Spleen (tissue), 11 donors: ENCODE results near the gene GSG1L2. TPM values are rescaled to one million over a fixed set of nuclear protein-coding genes. Genes with fewer than 3 reads are reported as not detected.

Experiments
- DNase-seq: peaks from one replicate; pipeline ENCODE4 v3.0.0-alpha.2; 2020
- H3K27ac ChIP-seq, 8 donors: fragments of 200-600 bp; sonication (generic) in 7 of 8; 1 replicate in 4 of 8; 2 replicates in 4 of 8; pipeline versions ENCODE4 v1.5.0 to v1.8.0; 2016 to 2021; ENCODE audit warnings: inconsistent platforms in 4 of 8, mild to moderate bottlenecking in 4 of 8, moderate library complexity in 1 of 8
- H3K27me3 ChIP-seq, 7 donors: fragments of 200-600 bp; sonication (generic) in 6 of 7; replicated peaks in 1 of 7; 1 replicate in 4 of 7; 2 replicates in 3 of 7; pipeline versions ENCODE4 v1.5.0 to v1.8.0; 2016 to 2021; ENCODE audit warnings: inconsistent platforms in 3 of 7, mild to moderate bottlenecking in 1 of 7
- H3K36me3 ChIP-seq, 6 donors: fragments of 200-600 bp; sonication (generic) in 5 of 6; 1 replicate in 4 of 6; 2 replicates in 2 of 6; pipeline versions ENCODE4 v1.5.0 to v1.8.0; 2016 to 2021; ENCODE audit warnings: inconsistent platforms in 2 of 6
- H3K4me1 ChIP-seq, 6 donors: fragments of 200-600 bp; sonication (generic) in 5 of 6; 1 replicate in 3 of 6; 2 replicates in 3 of 6; pipeline versions ENCODE4 v1.5.0 to v1.8.0; 2016 to 2021; ENCODE audit warnings: inconsistent platforms in 3 of 6
- H3K4me3 ChIP-seq, 8 donors: fragments of 200-600 bp; sonication (generic) in 7 of 8; 1 replicate in 4 of 8; 2 replicates in 4 of 8; pipeline versions ENCODE4 v1.5.0 to v1.8.0; 2016 to 2021; ENCODE audit warnings: inconsistent platforms in 4 of 8, mild to moderate bottlenecking in 4 of 8, moderate library complexity in 2 of 8
- H3K9me3 ChIP-seq, 8 donors: fragments of 200-600 bp; sonication (generic) in 7 of 8; 1 replicate in 4 of 8; 2 replicates in 4 of 8; pipeline versions ENCODE4 v1.5.0 to v1.8.0; 2016 to 2021; ENCODE audit warnings: inconsistent platforms in 4 of 8
- CTCF ChIP-seq, 11 experiments: fragments of 200-600 bp in 7 of 11; fragments of 450-650 bp in 4 of 11; sonication (generic) in 4 of 11; IDR thresholded peaks in 8 of 11; conservative IDR thresholded peaks in 3 of 11; 1 replicate in 7 of 11; 2 replicates in 4 of 11; pipeline versions ENCODE4 v1.4.0 to v1.8.0; 2016 to 2021; ENCODE audit warnings: antibody characterized with exemption in 11 of 11, inconsistent platforms in 4 of 11, mild to moderate bottlenecking in 1 of 11
- POLR2A ChIP-seq, 3 donors: fragments of 450-650 bp; IDR thresholded peaks; one replicate each; pipeline ENCODE4 v1.5.1; 2017; ENCODE audit warnings: antibody characterized with exemption in 3 of 3, mild to moderate bottlenecking in 1 of 3
- POLR2AphosphoS5 ChIP-seq, 3 donors: sonication (generic); formaldehyde crosslinking; IDR thresholded peaks; one replicate each; pipeline ENCODE4 v1.5.1; 2017; ENCODE audit warnings: antibody characterized with exemption in 3 of 3
- WGBS, 5 donors: extraction: QIAGEN DNeasy Blood & Tissue Kit in 3 of 5; methylation state at CpG; one replicate each; pipeline versions ENCODE4 v1.1.5 to v1.1.7; 2013 to 2018; 5-methylcytosine and 5-hydroxymethylcytosine counted together
- intact Hi-C: fragments of 100-400 bp; cut with DNase I; formaldehyde crosslinking; loops from one replicate; pipeline ENCODE4 v1.15.0; 2023; ENCODE audit warnings: low total_unique reads
- polyA plus RNA-seq, 3 donors: library from polyadenylated mRNA; stranded (reverse); fragments of 200-250 nt; gene quantifications; one replicate each; pipeline ENCODE4 v1.2.1, GENCODE V29; 2013
- total RNA-seq, 7 donors: library from RNA; depleted of rRNA in 3 of 7; stranded (reverse); fragments of >200 nt in 3 of 7; fragmentation: NEBNext Ultra II Directional in 4 of 7; extraction: Animal tissue kit (Norgen Biotek cat#: 25700) in 4 of 7; gene quantifications; one replicate each; pipeline versions ENCODE4 v1.1.0 to v1.2.1, GENCODE V29; 2016 to 2021
- donor health status: healthy with polysubstance abuse.
- donor health status: DM: no; HTN: no; CAD: no; lungs with moderate emphysema.
- donor health status: DM: no; HTN: no; CAD: no.
- donor health status: Bipolar disorder and iron deficiency.
- donor health status: healthy.
- donor health status: DM: no; HTN: no; CAD: no.
- donor health status: DM: yes; HTN: yes; CAD: no.

GSG1L2 gene
- total and polyA plus RNA-seq, 10 donors: not detected

- no peaks in the 10 kb centered on the region for H3K4me1 ChIP-seq
- no peaks in the 10 kb centered on the region for H3K36me3 ChIP-seq
- intact Hi-C loops: no loop called here
- H3K27ac ChIP-seq: no peak overlapping the region
- TF ChIP-seq POLR2AphosphoS5 (IDR thresholded peaks at IDR 0.05): no peak
- TF ChIP-seq POLR2A (IDR thresholded peaks at IDR 0.05): no peak
- TF ChIP-seq CTCF (IDR thresholded peaks at IDR 0.05 in 8 of 11, conservative IDR thresholded peaks at IDR 0.05 in 3 of 11): no peak
- peaks cover 0 to 17% (median 0%) of the 10 kb centered on the region in 7 donors for H3K27me3 ChIP-seq
- no peaks in the 10 kb centered on the region for H3K9me3 ChIP-seq
- no peak overlapping the region for H3K4me3 ChIP-seq
- no peak for DNase-seq
- WGBS, 5 donors: 70 to 76% (median 76%) methylated on average over 11 of the region's 11 CpGs
Observed at GRCh38 chr17:9837551-9838471, 15.9 kb upstream of the GSG1L2 start.

- DNase-seq: no peak
- H3K4me3 ChIP-seq: no peak overlapping the region
- intact Hi-C loops: no loop called here
- no peaks in the 10 kb centered on the region for H3K9me3 ChIP-seq
- 88 to 97% (median 93%) methylated on average over 4 of the region's 4 CpGs for WGBS, 5 donors
- no peaks in the 10 kb centered on the region for H3K36me3 ChIP-seq
- peaks cover 0 to 26% (median 0%) of the 10 kb centered on the region in 7 donors for H3K27me3 ChIP-seq
- TF ChIP-seq POLR2AphosphoS5 (IDR thresholded peaks at IDR 0.05) (no peak), POLR2A (IDR thresholded peaks at IDR 0.05) (no peak), CTCF (IDR thresholded peaks at IDR 0.05 in 8 of 11, conservative IDR thresholded peaks at IDR 0.05 in 3 of 11) (no peak)
- H3K27ac ChIP-seq: no peak overlapping the region
- H3K4me1 ChIP-seq: no peaks in the 10 kb centered on the region
Observed at GRCh38 chr17:9833922-9834321, 12.0 kb upstream of the GSG1L2 start.

GRCh38 chr17:9830711-9831110 lies 8.8 kb upstream of the GSG1L2 start:
- Histone ChIP-seq H3K27me3 (peaks cover 0 to 41% (median 0%) of the 10 kb centered on the region in 7 donors), H3K27ac (no peak overlapping the region), H3K9me3 (no peaks in the 10 kb centered on the region), H3K36me3 (no peaks in the 10 kb centered on the region), H3K4me1 (no peaks in the 10 kb centered on the region), H3K4me3 (no peak overlapping the region)
- no peak for DNase-seq
- WGBS, 5 donors: 67 to 91% (median 85%) methylated on average over 2 of the region's 2 CpGs
- no peak for TF ChIP-seq CTCF (IDR thresholded peaks at IDR 0.05 in 8 of 11, conservative IDR thresholded peaks at IDR 0.05 in 3 of 11)
- no peak for TF ChIP-seq POLR2AphosphoS5 (IDR thresholded peaks at IDR 0.05)
- TF ChIP-seq POLR2A (IDR thresholded peaks at IDR 0.05): no peak
- intact Hi-C loops: no loop called here

- intact Hi-C loops: no loop called here
- WGBS, 5 donors: 84 to 94% (median 90%) methylated on average over 2 of the region's 2 CpGs
- no peaks in the 10 kb centered on the region for H3K4me1 ChIP-seq
Observed at GRCh38 chr17:9829343-9829742, 7.5 kb upstream of the GSG1L2 start.

More at GRCh38 chr17:9829343-9829742, 7.5 kb upstream of the GSG1L2 start:
- H3K9me3 ChIP-seq: no peaks in the 10 kb centered on the region
- H3K27ac ChIP-seq: no peak overlapping the region
- peaks cover 0 to 51% (median under 1%) of the 10 kb centered on the region in 7 donors for H3K27me3 ChIP-seq
- no peak for TF ChIP-seq POLR2A (IDR thresholded peaks at IDR 0.05)
- TF ChIP-seq POLR2AphosphoS5 (IDR thresholded peaks at IDR 0.05): no peak
- TF ChIP-seq CTCF (IDR thresholded peaks at IDR 0.05 in 8 of 11, conservative IDR thresholded peaks at IDR 0.05 in 3 of 11): no peak
- no peak overlapping the region for H3K4me3 ChIP-seq
- no peaks in the 10 kb centered on the region for H3K36me3 ChIP-seq
- no peak for DNase-seq
